Chondrocyte (in vitro differentiated cells): ENCODE results near the gene ZC3H18. TPM values are rescaled to one million over a fixed set of nuclear protein-coding genes. Genes with fewer than 3 reads are reported as not detected.

ENCODE experiments used
- DNase-seq: peaks from one replicate; pipeline ENCODE4 v3.0.0; 2021; ENCODE audit warnings: mixed read lengths, low spot score
- H3K27ac Mint-ChIP-seq: one replicate; pipeline ENCODE4 v1.8.0; 2021; ENCODE audit warnings: mild to moderate bottlenecking, moderate library complexity, mixed read lengths; ENCODE audit not compliant: unreplicated experiment
- H3K27me3 Mint-ChIP-seq: 2 replicates; pipeline ENCODE4 v1.8.0; 2021; ENCODE audit warnings: low read depth, mixed read lengths
- H3K36me3 Mint-ChIP-seq: 2 replicates; pipeline ENCODE4 v1.8.0; 2021; ENCODE audit warnings: low read depth, mixed read lengths
- H3K4me1 Mint-ChIP-seq: 2 replicates; pipeline ENCODE4 v1.8.0; 2021; ENCODE audit warnings: low read depth, mild to moderate bottlenecking, mixed read lengths
- H3K4me3 Mint-ChIP-seq: one replicate; pipeline ENCODE4 v1.8.0; 2021; ENCODE audit warnings: mild to moderate bottlenecking, moderate library complexity, mixed read lengths; ENCODE audit not compliant: unreplicated experiment
- H3K9me3 Mint-ChIP-seq: 2 replicates; pipeline ENCODE4 v1.8.0; 2021; ENCODE audit warnings: low read depth, mixed read lengths
- total RNA-seq: library from RNA; stranded (reverse); gene quantifications from 3 replicates; pipeline ENCODE4 v1.2.1, GENCODE V29; 2021
- TF ChIP-seq, protein P1 (sequence below): fragments of 200-600 bp; sonication (generic); IDR thresholded peaks from 2 replicates; pipeline ENCODE4 v1.5.0; 2021; ENCODE audit warnings: antibody characterized with exemption, mild to moderate bottlenecking, moderate library complexity

Gene ZC3H18
- total RNA-seq, 1 donor from 2014 or later, result 36.7 TPM

DNA sequence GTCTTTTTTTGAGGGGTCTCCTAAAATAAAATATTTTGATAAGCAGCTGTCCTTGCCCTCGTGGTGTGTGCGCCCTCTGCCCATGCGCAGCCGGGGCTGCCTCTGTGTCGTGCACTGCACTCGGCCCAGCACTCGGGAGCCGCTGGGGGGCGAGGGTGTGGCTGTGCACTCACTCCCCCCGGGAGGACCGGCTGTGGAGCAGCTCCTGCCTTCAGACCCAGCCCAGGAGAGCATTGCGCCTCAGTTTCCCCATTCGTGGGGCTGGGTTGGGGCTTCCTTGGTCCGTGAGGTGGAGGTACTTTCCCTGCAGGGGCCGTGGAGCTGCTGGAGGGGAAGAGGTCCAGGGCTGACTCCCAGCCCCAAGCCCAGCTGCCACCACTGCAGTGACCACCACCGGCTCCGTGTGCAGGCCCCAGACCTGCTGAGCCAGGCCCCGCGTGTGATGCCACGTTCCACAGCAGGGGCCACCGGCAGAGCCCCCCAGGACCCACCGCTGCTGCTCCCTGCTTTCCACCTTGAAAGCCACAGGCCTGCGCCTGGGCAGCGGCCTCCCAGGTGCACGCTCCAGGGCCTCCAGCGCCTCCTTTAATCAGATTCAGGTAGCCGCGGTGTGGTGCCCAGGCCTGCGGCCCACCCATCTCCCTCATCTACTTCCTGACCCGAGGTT is 61.9 kb downstream of the ZC3H18 start:
- Mint-ChIP-seq H3K4me3 (no peak overlapping the region), H3K9me3 (no peaks in the 10 kb centered on the region), H3K36me3 (peaks cover 10% of the 10 kb centered on the region), H3K27ac (no peak overlapping the region), H3K4me1 (peaks cover 4% of the 10 kb centered on the region), H3K27me3 (no peaks in the 10 kb centered on the region)
- DNase-seq, result no peak
- TF ChIP-seq, protein P1, sequence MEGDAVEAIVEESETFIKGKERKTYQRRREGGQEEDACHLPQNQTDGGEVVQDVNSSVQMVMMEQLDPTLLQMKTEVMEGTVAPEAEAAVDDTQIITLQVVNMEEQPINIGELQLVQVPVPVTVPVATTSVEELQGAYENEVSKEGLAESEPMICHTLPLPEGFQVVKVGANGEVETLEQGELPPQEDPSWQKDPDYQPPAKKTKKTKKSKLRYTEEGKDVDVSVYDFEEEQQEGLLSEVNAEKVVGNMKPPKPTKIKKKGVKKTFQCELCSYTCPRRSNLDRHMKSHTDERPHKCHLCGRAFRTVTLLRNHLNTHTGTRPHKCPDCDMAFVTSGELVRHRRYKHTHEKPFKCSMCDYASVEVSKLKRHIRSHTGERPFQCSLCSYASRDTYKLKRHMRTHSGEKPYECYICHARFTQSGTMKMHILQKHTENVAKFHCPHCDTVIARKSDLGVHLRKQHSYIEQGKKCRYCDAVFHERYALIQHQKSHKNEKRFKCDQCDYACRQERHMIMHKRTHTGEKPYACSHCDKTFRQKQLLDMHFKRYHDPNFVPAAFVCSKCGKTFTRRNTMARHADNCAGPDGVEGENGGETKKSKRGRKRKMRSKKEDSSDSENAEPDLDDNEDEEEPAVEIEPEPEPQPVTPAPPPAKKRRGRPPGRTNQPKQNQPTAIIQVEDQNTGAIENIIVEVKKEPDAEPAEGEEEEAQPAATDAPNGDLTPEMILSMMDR, result no peak

DNA sequence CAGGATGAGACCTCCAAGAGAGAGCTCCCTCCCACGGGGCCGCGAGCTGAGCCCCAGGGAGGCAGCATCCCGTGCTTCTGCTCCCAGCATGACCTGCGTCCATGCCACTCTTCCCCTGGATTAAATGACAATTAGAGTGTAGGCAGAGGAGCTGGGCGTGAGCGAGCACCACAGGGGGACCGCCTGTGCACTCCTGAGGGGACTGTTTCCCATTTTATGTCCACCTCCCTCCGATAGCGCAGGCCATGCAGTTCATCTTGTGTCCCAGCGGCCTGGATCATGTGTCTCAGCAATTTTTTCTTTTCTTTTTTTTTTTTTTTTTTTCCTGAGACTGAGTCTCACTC is 62.4 kb downstream of the ZC3H18 start:
- no peak overlapping the region for H3K27ac Mint-ChIP-seq
- peaks cover 7% of the 10 kb centered on the region for H3K36me3 Mint-ChIP-seq
- peaks cover under 1% of the 10 kb centered on the region for H3K27me3 Mint-ChIP-seq
- H3K4me3 Mint-ChIP-seq, result no peak overlapping the region
- TF ChIP-seq, protein P1, result no peak
- DNase-seq, result no peak
- no peaks in the 10 kb centered on the region for H3K9me3 Mint-ChIP-seq
- H3K4me1 Mint-ChIP-seq, result peaks cover 4% of the 10 kb centered on the region

DNA sequence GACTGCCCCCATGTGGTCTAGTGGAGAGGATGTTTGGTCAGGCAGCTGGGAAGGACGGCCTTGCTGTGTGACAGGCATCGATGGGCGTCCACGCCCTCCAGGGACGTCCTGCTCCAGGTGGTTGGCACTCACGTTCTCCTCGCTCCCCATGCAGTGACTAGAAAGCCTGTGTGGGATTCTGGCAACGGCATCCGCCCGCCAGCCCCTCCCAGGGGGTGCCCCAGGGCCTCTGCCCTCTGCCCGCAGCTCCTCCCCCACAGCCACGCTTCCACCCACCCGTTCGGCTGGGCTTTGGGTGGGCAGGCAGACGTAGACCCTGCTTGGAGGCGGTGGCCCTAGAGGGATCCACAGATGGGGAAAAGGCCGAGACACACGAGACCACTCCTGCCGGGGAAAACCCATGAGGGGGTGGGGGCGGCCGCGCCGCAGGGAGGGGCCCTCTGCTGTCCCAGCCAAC is 63.5 kb downstream of the ZC3H18 start:
- TF ChIP-seq, protein P1, result peak; percentile 9
- H3K4me3 Mint-ChIP-seq, result no peak overlapping the region
- H3K36me3 Mint-ChIP-seq, result peaks cover 6% of the 10 kb centered on the region
- no peak for DNase-seq
- H3K27me3 Mint-ChIP-seq, result peaks cover 4% of the 10 kb centered on the region
- no peak overlapping the region for H3K27ac Mint-ChIP-seq
- no peaks in the 10 kb centered on the region for H3K9me3 Mint-ChIP-seq
- peaks cover 4% of the 10 kb centered on the region for H3K4me1 Mint-ChIP-seq

DNA sequence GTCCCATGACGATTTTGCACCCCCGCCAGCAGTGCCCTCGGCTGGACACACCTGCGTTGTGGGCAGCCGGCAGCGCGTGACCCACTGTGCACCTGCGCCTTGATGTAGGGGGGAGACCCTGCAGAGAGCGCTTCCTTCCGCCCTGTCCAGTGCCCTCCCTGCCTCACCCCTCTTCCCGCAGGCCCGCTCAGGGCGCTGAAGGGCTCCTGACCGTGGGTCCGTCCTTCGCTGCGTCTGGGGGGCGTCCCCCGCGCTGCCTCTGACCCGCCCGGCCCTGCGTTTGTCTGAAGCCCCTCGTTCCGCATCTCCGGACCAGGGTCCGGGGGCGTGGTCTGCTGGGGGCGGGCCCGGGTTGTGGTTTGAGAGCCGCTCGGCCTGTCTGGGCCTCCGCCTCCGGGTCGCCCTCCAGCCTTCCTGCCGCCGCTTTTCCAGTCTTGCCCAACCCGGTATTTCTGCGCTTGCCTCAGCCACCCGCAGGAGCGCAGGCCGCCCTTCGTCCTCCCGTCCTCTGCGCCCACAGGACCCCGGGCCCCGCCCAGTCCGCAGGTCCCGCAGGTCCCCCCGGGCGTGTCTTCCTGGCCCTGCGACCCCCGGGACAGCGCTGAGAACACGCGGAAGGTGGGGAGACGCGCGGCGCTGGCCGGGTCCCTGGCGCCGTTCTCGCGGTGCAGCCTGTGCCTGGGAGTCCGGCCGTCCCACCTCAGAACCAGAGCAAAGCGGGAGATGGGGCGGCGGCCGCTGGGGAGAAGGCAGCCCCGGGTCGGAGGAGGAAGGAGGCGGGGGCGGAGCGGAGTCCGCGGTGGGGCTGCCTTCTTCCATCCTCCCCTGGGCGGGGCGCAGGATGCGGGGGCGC is 64.2 kb downstream of the ZC3H18 start:
- H3K27me3 Mint-ChIP-seq, result peaks cover 4% of the 10 kb centered on the region
- peak overlapping the region; percentile 56 for H3K4me3 Mint-ChIP-seq
- no peak overlapping the region for H3K27ac Mint-ChIP-seq
- TF ChIP-seq, protein P1, result no peak
- no peak for DNase-seq
- H3K9me3 Mint-ChIP-seq, result no peaks in the 10 kb centered on the region
- H3K4me1 Mint-ChIP-seq, result peaks cover 4% of the 10 kb centered on the region
- H3K36me3 Mint-ChIP-seq, result peaks cover 6% of the 10 kb centered on the region

DNA sequence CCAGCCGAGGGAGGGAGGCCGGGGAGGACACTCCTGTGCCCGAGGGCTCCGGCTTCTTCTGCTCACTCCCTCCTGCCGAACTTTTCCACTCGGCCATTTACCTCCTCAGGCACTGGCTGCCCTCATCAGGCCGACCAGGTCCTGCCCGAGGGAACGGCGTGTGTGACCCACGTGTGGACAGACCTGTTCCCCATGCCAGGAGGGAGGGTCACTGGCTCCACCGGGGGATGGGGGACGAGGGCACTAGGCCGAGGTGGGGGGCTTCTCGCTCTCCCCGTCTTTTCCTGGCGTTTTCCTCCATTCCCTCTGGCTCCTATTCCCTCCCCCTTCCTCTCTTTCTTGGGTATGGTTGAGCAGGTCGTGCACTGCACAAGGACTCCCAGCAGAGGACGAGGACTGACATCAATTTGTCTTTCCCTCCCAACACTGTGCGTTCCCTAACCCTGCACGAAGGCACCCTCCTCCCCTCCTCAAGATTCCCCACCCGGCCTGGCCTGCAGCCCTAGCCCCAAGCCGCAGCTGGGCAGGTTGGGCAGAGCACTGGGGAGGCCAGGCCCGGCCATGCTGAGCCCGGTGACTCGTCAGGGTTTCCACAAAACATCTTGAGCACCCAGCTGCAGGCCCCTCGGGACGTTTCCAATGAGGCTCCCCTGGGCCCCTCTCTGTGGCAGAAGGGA is 64.9 kb downstream of the ZC3H18 start:
- no peak overlapping the region for H3K27ac Mint-ChIP-seq
- peak overlapping the region; percentile 33 for H3K4me3 Mint-ChIP-seq
- peaks cover 6% of the 10 kb centered on the region for H3K27me3 Mint-ChIP-seq
- no peaks in the 10 kb centered on the region for H3K9me3 Mint-ChIP-seq
- TF ChIP-seq, protein P1, result no peak
- H3K4me1 Mint-ChIP-seq, result peaks cover 4% of the 10 kb centered on the region
- peaks cover 6% of the 10 kb centered on the region for H3K36me3 Mint-ChIP-seq
- no peak for DNase-seq
